GM12891 (cell line): Measurements from ENCODE around the gene LHCGR.
A peak's percentile ranks its signal among the peaks of the same experiment; 100 is the strongest.

Source experiments
- DNase-seq: peaks from one replicate; pipeline ENCODE4 v3.0.0; 2011; ENCODE audit warnings: low spot score; ENCODE audit not compliant: insufficient read length
- FAIRE-seq: peaks from 2 replicates; lab custom pipeline; 2011; peaks lifted over from hg19 to GRCh38; lab: Jason Lieb, UNC
- PAX5 ChIP-seq: IDR thresholded peaks from 2 replicates; pipeline ENCODE4 v1.6.1; 2011; ENCODE audit warnings: low read length, moderate library complexity, mild to moderate bottlenecking; ENCODE audit not compliant: insufficient read depth, severe bottlenecking
- POLR2A ChIP-seq: IDR thresholded peaks from 2 replicates; pipeline ENCODE4 v1.6.1; 2011; ENCODE audit warnings: low read depth, low read length, control low read depth
- POLR2AphosphoS5 ChIP-seq: IDR thresholded peaks from 2 replicates; pipeline ENCODE4 v1.6.1; 2011; ENCODE audit warnings: low read depth, low read length, control low read depth
- POU2F2 ChIP-seq: IDR thresholded peaks from 2 replicates; pipeline ENCODE4 v1.6.1; 2011; ENCODE audit warnings: low read depth, mild to moderate bottlenecking, control low read depth, low read length, moderate library complexity
- SPI1 ChIP-seq: IDR thresholded peaks from 2 replicates; pipeline ENCODE4 v1.6.1; 2011; ENCODE audit warnings: low read depth, low read length, control low read depth
- TAF1 ChIP-seq: IDR thresholded peaks from 2 replicates; pipeline ENCODE4 v1.6.1; 2011; ENCODE audit warnings: low read depth, low read length, control low read depth

Gene LHCGR

GRCh38 chr2:48727560-48727959 lies 28.0 kb downstream of the LHCGR start:
- DNase-seq (no peak), FAIRE-seq (no peak)
- TF ChIP-seq POLR2A: no peak
- no peak for TF ChIP-seq POU2F2
- TF ChIP-seq PAX5: no peak
- no peak for TF ChIP-seq TAF1

- FAIRE-seq (no peak), DNase-seq (no peak)
- TF ChIP-seq POLR2AphosphoS5: no peak
- TF ChIP-seq POU2F2: no peak
- TF ChIP-seq SPI1: 0 out of 2 replicates have a peak, but pooled peaks have one; percentile 3
These were observed 29.6 kb downstream of the LHCGR start for GRCh38 chr2:48725696-48726494.

GRCh38 chr2:48724278-48724677 lies 31.2 kb downstream of the LHCGR start:
- TF ChIP-seq POLR2AphosphoS5 (no peak), POLR2A (no peak), PAX5 (no peak), POU2F2 (no peak), SPI1 (no peak), TAF1 (no peak)
- DNase-seq (no peak), FAIRE-seq (no peak)

- FAIRE-seq (no peak), DNase-seq (no peak)
- TF ChIP-seq TAF1: no peak
- TF ChIP-seq PAX5: no peak
- no peak for TF ChIP-seq SPI1
- no peak for TF ChIP-seq POLR2AphosphoS5
- no peak for TF ChIP-seq POLR2A
- no peak for TF ChIP-seq POU2F2
These were observed 32.4 kb downstream of the LHCGR start for GRCh38 chr2:48723129-48723528.

- DNase-seq (no peak), FAIRE-seq (no peak)
- TF ChIP-seq PAX5 (no peak), POU2F2 (no peak), TAF1 (no peak), SPI1 (no peak), POLR2AphosphoS5 (no peak), POLR2A (no peak)
These were observed 33.1 kb downstream of the LHCGR start for GRCh38 chr2:48722391-48722790.

DNA sequence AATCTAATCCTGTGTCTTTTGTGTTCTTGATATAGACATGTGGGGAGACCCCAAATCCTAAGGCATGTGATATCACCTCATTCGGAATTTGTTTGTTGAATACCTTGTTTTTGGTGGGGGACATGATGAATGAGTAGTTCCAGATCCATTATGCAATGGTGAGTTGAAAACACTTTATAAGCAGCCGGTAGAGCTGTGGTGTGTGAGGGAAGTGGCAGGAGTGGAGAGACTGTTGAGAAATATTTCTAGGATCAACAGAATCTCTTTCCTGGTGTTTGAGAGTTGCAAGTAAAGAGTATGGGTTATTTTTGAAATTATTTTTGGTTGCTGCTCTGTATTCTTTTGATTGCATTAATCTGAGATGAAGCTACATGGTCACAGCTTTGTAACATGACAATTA lies 34.4 kb downstream of the LHCGR start:
- no peak for TF ChIP-seq TAF1
- no peak for TF ChIP-seq PAX5
- TF ChIP-seq POLR2A: no peak
- TF ChIP-seq POU2F2: no peak
- TF ChIP-seq SPI1: no peak
- no peak for TF ChIP-seq POLR2AphosphoS5
- FAIRE-seq (no peak), DNase-seq (no peak)

DNA sequence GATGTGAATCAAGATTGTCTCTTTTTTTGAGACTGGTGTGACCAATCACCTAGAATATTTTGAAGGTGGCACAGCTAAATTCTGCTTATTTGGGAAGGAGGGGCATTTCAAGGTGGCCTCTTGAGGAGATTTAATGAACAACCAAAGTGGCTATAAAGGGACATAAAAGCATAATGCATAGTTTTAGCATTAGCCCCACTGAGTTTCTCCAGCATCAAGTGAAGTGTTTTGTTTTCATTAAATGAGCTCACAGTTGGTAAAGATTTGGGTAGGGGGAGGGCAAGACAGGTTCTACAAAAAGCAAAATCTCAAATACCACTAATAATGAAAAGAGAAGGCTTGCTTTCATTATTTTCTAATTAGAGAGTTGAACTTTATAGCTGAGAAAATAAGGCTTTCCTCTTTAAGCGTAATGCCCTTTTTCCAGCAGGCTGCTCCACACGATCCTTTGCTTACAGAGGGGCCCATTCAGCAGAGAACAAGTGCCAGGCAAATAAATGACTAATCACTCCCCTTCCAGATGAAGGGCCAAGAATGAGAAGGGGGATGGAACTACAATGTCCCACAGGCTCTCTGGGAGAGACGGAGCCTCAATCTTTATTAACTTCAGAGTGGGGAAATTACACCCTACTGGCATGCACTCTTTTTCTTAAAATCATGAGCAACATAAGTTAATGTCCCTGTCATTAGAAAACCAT lies 35.9 kb downstream of the LHCGR start:
- TF ChIP-seq PAX5 (no peak), SPI1 (no peak), TAF1 (no peak), POU2F2 (no peak), POLR2A (no peak), POLR2AphosphoS5 (no peak)
- DNase-seq (no peak), FAIRE-seq (no peak)

DNA sequence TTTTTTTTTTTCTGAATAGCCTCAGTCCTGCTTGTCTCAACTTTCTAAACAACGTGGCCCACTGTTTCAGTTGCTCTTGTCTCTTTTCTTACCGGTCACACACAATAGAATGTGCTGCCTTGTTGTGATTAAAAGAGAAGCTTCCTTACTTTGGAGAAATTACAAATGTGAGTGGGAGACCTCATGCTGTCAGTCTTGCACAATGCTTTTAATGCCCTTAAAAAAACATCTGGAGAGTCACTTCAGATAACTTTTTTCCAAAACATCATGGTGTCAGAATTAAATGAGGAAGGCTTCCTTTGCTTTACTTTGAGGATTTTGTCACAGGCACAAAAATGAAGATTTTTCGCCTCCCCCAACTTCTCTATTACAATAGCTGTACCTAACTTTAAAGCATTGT lies 37.7 kb downstream of the LHCGR start:
- FAIRE-seq (no peak), DNase-seq (no peak)
- no peak for TF ChIP-seq POU2F2
- no peak for TF ChIP-seq TAF1
- TF ChIP-seq POLR2A: no peak
- TF ChIP-seq PAX5: no peak
- no peak for TF ChIP-seq POLR2AphosphoS5
- no peak for TF ChIP-seq SPI1

DNA sequence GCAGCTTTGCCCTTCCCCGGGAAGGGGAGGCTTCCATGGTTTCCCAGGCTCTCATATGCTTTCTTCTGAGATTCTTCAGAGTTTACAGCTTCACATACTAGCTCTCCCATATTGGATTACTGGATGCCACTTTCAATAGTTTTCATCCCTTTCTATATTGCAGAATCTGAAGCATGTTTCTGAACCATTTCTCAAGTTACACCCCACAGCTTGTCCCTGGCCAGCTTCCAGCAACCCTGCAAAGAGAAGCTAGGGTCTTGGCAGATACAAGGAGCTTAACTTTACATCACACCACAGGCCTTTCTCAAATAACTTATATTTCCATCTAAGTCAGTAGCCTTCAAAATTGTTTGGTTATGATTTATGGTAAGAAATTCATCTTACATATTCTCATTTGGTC lies 39.6 kb downstream of the LHCGR start:
- no peak for DNase-seq

More for the DNA sequence above, 39.6 kb downstream of the LHCGR start:
- TF ChIP-seq POU2F2: no peak
- no peak for TF ChIP-seq SPI1
- no peak for FAIRE-seq
